Measurements from ENCODE around the gene MT3. TPM values are rescaled to one million over a fixed set of nuclear protein-coding genes. Genes with fewer than 3 reads are reported as not detected.
"Not testable (repeated sequence)": the region's sequence is repeated elsewhere in the genome, so short reads cannot be mapped to it uniquely, and the experiment has no call there.

The MT3 gene
- total RNA-seq, 1 donor from 2014 or later, result not detected

DNA sequence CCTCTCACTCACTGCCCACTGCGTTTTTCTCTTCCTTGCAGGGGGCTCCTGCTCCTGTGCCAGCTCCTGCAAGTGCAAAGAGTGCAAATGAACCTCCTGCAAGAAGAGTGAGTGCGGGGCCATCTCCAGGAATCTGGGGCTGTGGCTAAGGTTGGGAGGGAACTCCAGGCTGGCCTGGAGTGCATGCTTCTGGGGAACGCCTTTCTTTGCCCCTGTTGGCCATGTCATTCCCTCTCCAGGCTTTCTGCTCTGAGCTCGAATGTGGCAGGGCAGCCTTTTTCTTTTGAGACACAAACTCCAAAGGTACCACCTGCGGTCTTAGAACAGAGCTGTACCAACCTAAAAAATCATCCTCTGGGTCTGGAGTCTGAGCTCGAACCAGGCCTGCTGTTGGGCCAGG, 28.8 kb downstream of the MT3 start:
- Histone ChIP-seq H3K27me3 (ENCODE audit: low read depth) (no peaks in the 10 kb centered on the region), H3K4me1 (peaks cover 17% of the 10 kb centered on the region), H3K36me3 (no peaks in the 10 kb centered on the region), H3K9me3 (no peaks in the 10 kb centered on the region), H3K27ac (no peak overlapping the region), H3K4me3 (peak overlapping the region; percentile 52)
- intact Hi-C loops (cut with DNase I), result no loop called here
- TF ChIP-seq, protein P1, sequence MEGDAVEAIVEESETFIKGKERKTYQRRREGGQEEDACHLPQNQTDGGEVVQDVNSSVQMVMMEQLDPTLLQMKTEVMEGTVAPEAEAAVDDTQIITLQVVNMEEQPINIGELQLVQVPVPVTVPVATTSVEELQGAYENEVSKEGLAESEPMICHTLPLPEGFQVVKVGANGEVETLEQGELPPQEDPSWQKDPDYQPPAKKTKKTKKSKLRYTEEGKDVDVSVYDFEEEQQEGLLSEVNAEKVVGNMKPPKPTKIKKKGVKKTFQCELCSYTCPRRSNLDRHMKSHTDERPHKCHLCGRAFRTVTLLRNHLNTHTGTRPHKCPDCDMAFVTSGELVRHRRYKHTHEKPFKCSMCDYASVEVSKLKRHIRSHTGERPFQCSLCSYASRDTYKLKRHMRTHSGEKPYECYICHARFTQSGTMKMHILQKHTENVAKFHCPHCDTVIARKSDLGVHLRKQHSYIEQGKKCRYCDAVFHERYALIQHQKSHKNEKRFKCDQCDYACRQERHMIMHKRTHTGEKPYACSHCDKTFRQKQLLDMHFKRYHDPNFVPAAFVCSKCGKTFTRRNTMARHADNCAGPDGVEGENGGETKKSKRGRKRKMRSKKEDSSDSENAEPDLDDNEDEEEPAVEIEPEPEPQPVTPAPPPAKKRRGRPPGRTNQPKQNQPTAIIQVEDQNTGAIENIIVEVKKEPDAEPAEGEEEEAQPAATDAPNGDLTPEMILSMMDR (IDR thresholded peaks at IDR 0.05), result no peak
- DNase-seq (no peak), ATAC-seq (no peak)

GRCh38 chr16:56620339-56620897, 31.1 kb downstream of the MT3 start:
- ATAC-seq (no peak), DNase-seq (no peak)
- Histone ChIP-seq H3K4me1 (peaks cover 17% of the 10 kb centered on the region), H3K27ac (no peak overlapping the region), H3K4me3 (no peak overlapping the region), H3K27me3 (ENCODE audit: low read depth) (no peaks in the 10 kb centered on the region), H3K9me3 (no peaks in the 10 kb centered on the region), H3K36me3 (no peaks in the 10 kb centered on the region)
- TF ChIP-seq, protein P1 (IDR thresholded peaks at IDR 0.05), result no peak
- intact Hi-C loops (cut with DNase I), result no loop called here

DNA sequence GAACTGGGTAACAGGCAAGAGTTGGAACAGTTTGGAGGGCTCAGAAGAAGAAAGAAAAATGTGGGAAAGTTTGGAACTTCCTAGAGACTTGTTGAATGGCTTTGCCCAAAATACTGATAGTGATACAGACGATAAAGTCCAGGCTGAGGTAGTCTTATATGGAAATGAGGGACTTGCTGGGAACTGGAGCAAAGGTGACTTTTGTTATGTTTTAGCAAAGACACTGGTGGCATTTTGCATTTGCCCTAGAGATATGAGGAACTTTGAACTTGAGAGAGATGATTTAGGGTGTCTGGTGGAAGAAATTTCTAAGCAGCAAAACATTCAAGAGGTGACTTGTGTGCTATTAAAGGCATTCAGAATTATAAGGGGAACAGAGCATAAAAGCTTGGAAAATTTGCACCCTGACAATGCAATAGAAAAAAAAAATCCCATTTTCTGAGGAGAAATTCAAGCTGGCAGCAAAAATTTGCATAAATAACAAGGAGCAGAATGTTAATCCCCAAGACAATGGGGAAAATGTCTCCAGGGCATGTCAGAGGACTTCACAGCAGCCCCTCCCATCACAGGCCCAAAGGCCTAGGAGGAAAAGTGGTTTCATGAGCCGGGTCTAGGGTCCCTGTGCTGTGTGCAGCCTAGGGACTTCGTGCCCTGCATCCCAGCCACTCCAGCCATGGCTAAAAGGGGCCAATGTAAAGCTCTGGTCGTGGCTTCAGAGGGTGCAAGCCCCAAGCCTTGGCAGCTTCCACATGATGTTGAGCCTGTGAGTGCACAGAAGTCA, 32.5 kb downstream of the MT3 start:
- H3K27ac ChIP-seq; H3K9me3 ChIP-seq; intact Hi-C loops (cut with DNase I); DNase-seq; H3K4me3 ChIP-seq; ATAC-seq; H3K27me3 ChIP-seq (ENCODE audit: low read depth); H3K36me3 ChIP-seq: not testable (repeated sequence)
- H3K4me1 ChIP-seq, result peaks cover 23% of the 10 kb centered on the region

GRCh38 chr16:56623184-56623583, 33.9 kb downstream of the MT3 start:
- peaks cover 18% of the 10 kb centered on the region for H3K4me1 ChIP-seq
- H3K27me3 ChIP-seq (ENCODE audit: low read depth); DNase-seq; ATAC-seq; H3K27ac ChIP-seq; H3K36me3 ChIP-seq; intact Hi-C loops (cut with DNase I); H3K4me3 ChIP-seq; H3K9me3 ChIP-seq: not testable (repeated sequence)

GRCh38 chr16:56623637-56624036, 34.3 kb downstream of the MT3 start:
- peaks cover 14% of the 10 kb centered on the region for H3K4me1 ChIP-seq
- intact Hi-C loops (cut with DNase I), result no loop called here
- H3K27ac ChIP-seq, result no peak overlapping the region
- ATAC-seq, result no peak
- no peaks in the 10 kb centered on the region for H3K9me3 ChIP-seq
- DNase-seq, result no peak
- TF ChIP-seq, protein P1 (IDR thresholded peaks at IDR 0.05), result no peak
- no peaks in the 10 kb centered on the region for H3K27me3 ChIP-seq (ENCODE audit: low read depth)
- no peaks in the 10 kb centered on the region for H3K36me3 ChIP-seq
- H3K4me3 ChIP-seq, result no peak overlapping the region

DNA sequence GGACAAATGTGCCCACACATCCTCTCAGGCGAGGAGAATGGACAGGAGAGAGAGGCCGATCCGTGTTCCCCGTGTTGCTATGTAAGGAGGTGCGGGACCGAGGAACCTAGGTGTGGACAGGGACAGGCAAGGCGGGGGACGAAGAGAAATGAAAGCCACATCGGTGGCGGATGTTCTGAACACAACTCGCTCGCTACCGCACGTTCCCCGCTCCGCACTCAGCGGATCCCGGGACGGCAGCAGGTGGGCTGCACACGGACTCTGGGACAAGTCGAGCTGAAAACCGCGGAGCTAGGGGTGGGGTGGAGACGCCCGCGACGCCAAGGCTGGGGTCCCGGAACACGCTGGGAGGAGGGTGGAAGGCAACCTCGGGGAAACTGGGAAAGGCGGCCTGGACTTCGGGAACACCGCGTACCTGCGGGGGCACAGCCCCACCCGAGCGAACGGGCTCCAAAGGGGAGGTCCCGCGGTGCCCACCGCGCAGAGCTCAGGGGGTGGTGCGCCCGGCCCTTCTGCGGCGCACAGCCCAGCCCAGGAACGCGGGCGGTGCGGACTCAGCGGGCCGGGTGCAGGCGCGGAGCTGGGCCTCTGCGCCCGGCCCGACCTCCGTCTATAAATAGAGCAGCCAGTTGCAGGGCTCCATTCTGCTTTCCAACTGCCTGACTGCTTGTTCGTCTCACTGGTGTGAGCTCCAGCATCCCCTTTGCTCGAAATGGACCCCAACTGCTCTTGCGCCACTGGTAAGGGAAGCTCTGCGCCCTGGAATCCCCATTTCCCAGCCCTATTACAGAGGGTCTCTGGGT, 36.0 kb downstream of the MT3 start, which contains the start of gene MT1E:
Gene MT1E, plus strand, starts transcription at position 642 of the 803 bp plus-strand sequence. Its CDS starts 71 bp downstream, at position 713.
- H3K4me1 ChIP-seq, result peaks cover 14% of the 10 kb centered on the region
- intact Hi-C loops (cut with DNase I), result no loop called here
- TF ChIP-seq, protein P1 (IDR thresholded peaks at IDR 0.05), result no peak
- H3K9me3 ChIP-seq, result no peaks in the 10 kb centered on the region
- peak within 1 kb of the TSS; percentile 91 for H3K27ac ChIP-seq
- ATAC-seq, result peak; percentile 91 to 97
- H3K27me3 ChIP-seq (ENCODE audit: low read depth), result no peaks in the 10 kb centered on the region
- no peaks in the 10 kb centered on the region for H3K36me3 ChIP-seq
- H3K4me3 ChIP-seq, result peak within 1 kb of the TSS; percentile 64
- peak; percentile 88 for DNase-seq
